MCF 10A (cell line): ENCODE measurements around the gene FSTL3. TPM values are rescaled to one million over a fixed set of nuclear protein-coding genes. Genes with fewer than 3 reads are reported as not detected.

Experiments used
- BruUV-seq: library from RNA; stranded (reverse); fragments of 400-500 nt; replicated peaks from 2 replicates; lab custom pipeline; 2021; lab: Mats Ljungman, UMichigan
- CTCF ChIA-PET: fragments of 300-600 bp; sonication (Branson Sonifier 250); formaldehyde crosslinking; extraction: SDS; loops from one replicate; lab custom pipeline; 2021; ENCODE audit warnings: antibody characterized with exemption, inconsistent platforms; lab: Yijun Ruan, JAX
- POLR2A ChIA-PET: fragments of 300-600, 350-650 bp; sonication (Branson Sonifier 250); formaldehyde crosslinking; extraction: SDS; loops from one replicate; lab custom pipeline; 2020; ENCODE audit warnings: antibody characterized with exemption, inconsistent platforms; lab: Yijun Ruan, JAX
- DNase-seq: peaks from one replicate; pipeline ENCODE4 v3.0.0-alpha.2; 2018; ENCODE audit not compliant: unreplicated experiment
- H3K27ac Mint-ChIP-seq: one replicate; pipeline ENCODE4 v1.8.0; 2022; ENCODE audit warnings: mild to moderate bottlenecking, low read depth, mixed read lengths; ENCODE audit not compliant: unreplicated experiment
- H3K27me3 Mint-ChIP-seq: one replicate; pipeline ENCODE4 v1.8.0; 2022; ENCODE audit warnings: mixed read lengths; ENCODE audit not compliant: insufficient read depth, unreplicated experiment
- H3K36me3 Mint-ChIP-seq: one replicate; pipeline ENCODE4 v1.8.0; 2022; ENCODE audit warnings: mild to moderate bottlenecking, moderate library complexity, mixed read lengths; ENCODE audit not compliant: insufficient read depth, unreplicated experiment
- H3K4me1 Mint-ChIP-seq: one replicate; pipeline ENCODE4 v1.8.0; 2022; ENCODE audit warnings: mixed read lengths; ENCODE audit not compliant: insufficient read depth, unreplicated experiment
- H3K4me3 Mint-ChIP-seq: one replicate; pipeline ENCODE4 v1.8.0; 2022; ENCODE audit warnings: mild to moderate bottlenecking, moderate library complexity, mixed read lengths; ENCODE audit not compliant: unreplicated experiment
- H3K9me3 Mint-ChIP-seq: one replicate; pipeline ENCODE4 v1.8.0; 2022; ENCODE audit warnings: mixed read lengths; ENCODE audit not compliant: unreplicated experiment
- CTCF ChIP-seq: fragments of 200-600 bp; IDR thresholded peaks from one replicate; pipeline ENCODE4 v1.8.0; 2022; ENCODE audit warnings: antibody characterized with exemption, mild to moderate bottlenecking; ENCODE audit not compliant: unreplicated experiment
- intact Hi-C: fragments of 100-400 bp; cut with micrococcal nuclease; formaldehyde crosslinking; loops from 2 replicates; pipeline ENCODE4 v1.14.1; 2022
- total RNA-seq: library from RNA; stranded (reverse); gene quantifications from 2 replicates; pipeline ENCODE4 v1.2.3, GENCODE V29; 2022

FSTL3 gene
- total RNA-seq, 1 experiment from 2014 or later: 183 TPM

GRCh38 chr19:644789-645188 lies 31.4 kb upstream of the FSTL3 start:
- no peak for TF ChIP-seq CTCF
- no peak overlapping the region for H3K27ac Mint-ChIP-seq
- intact Hi-C loops: no loop called here
- H3K36me3 Mint-ChIP-seq: peaks cover 35% of the 10 kb centered on the region
- POLR2A ChIA-PET: no interaction called here
- H3K4me3 Mint-ChIP-seq: no peak overlapping the region
- no peaks in the 10 kb centered on the region for H3K27me3 Mint-ChIP-seq
- H3K9me3 Mint-ChIP-seq: no peaks in the 10 kb centered on the region
- BruUV-seq: no TSS peak
- no peaks in the 10 kb centered on the region for H3K4me1 Mint-ChIP-seq
- DNase-seq: no peak
- CTCF ChIA-PET: no interaction called here

GRCh38 chr19:645912-646778 lies 30.0 kb upstream of the FSTL3 start:
- no peak for DNase-seq
- H3K27ac Mint-ChIP-seq: no peak overlapping the region
- H3K27me3 Mint-ChIP-seq: no peaks in the 10 kb centered on the region
- TF ChIP-seq CTCF: no peak
- no peaks in the 10 kb centered on the region for H3K9me3 Mint-ChIP-seq
- POLR2A ChIA-PET: no interaction called here
- no TSS peak for BruUV-seq
- intact Hi-C loops: no loop called here
- H3K36me3 Mint-ChIP-seq: peaks cover 44% of the 10 kb centered on the region
- CTCF ChIA-PET: no interaction called here
- H3K4me1 Mint-ChIP-seq: no peaks in the 10 kb centered on the region
- H3K4me3 Mint-ChIP-seq: no peak overlapping the region

- intact Hi-C loops: no loop called here
- H3K27me3 Mint-ChIP-seq: no peaks in the 10 kb centered on the region
- H3K27ac Mint-ChIP-seq: no peak overlapping the region
- no peak for DNase-seq
- no TSS peak for BruUV-seq
- no peaks in the 10 kb centered on the region for H3K9me3 Mint-ChIP-seq
- no peak overlapping the region for H3K4me3 Mint-ChIP-seq
- peaks cover 49% of the 10 kb centered on the region for H3K36me3 Mint-ChIP-seq
- ChIA-PET CTCF (no interaction called here), POLR2A (no interaction called here)
- no peak for TF ChIP-seq CTCF
- H3K4me1 Mint-ChIP-seq: no peaks in the 10 kb centered on the region
Observed at GRCh38 chr19:646779-647565, 29.2 kb upstream of the FSTL3 start.
